Natural killer cell treated with Interleukin-12 subunit alpha and Interleukin-12 subunit beta and Interleukin-15 and Interleukin-18, amount 100 ng/mL, for 72 hours (primary cell): ENCODE measurements around the gene SPATA21. TPM values are rescaled to one million over a fixed set of nuclear protein-coding genes. Genes with fewer than 3 reads are reported as not detected.

Source experiments
- ATAC-seq, 2 donors: fragments of 150-1000 bp; cut with Tn5 transposase in 1 of 2; sonication (Bioruptor Pico), chemical (Tn5 transposase) in 1 of 2; 2 replicates each; pipeline ENCODE4 v1.10.0; 2021
- DNase-seq: peaks from one replicate; pipeline ENCODE4 v3.0.0; 2022; ENCODE audit warnings: low spot score
- H3K27ac Mint-ChIP-seq, 2 donors: 1 replicate in 1 of 2; 2 replicates in 1 of 2; pipeline ENCODE4 v1.8.0; 2022; ENCODE audit warnings: mixed read lengths in 2 of 2, mild to moderate bottlenecking in 1 of 2, moderate library complexity in 1 of 2
- H3K27me3 Mint-ChIP-seq, 2 donors: 1 replicate in 1 of 2; 2 replicates in 1 of 2; pipeline ENCODE4 v1.8.0; 2022; ENCODE audit warnings: mixed read lengths in 2 of 2
- H3K36me3 Mint-ChIP-seq: one replicate; pipeline ENCODE4 v1.8.0; 2022; ENCODE audit warnings: mixed read lengths
- H3K4me1 Mint-ChIP-seq, 2 donors: 1 replicate in 1 of 2; 2 replicates in 1 of 2; pipeline ENCODE4 v1.8.0; 2022; ENCODE audit warnings: low read depth in 2 of 2, mixed read lengths in 2 of 2, mild to moderate bottlenecking in 1 of 2
- H3K4me3 Mint-ChIP-seq: one replicate; pipeline ENCODE4 v1.8.0; 2022; ENCODE audit warnings: mixed read lengths
- H3K9me3 Mint-ChIP-seq: 2 replicates; pipeline ENCODE4 v1.8.0; 2022; ENCODE audit warnings: mixed read lengths
- total RNA-seq, 2 donors: library from RNA; stranded (reverse); gene quantifications; one replicate each; pipeline ENCODE4 v1.2.3, GENCODE V29; 2022

Gene SPATA21
- total RNA-seq, 2 donors from 2014 or later, result not detected

- ATAC-seq, result no peak
- H3K4me3 Mint-ChIP-seq, result no peak overlapping the region
- H3K27ac Mint-ChIP-seq, result no peak overlapping the region
Observed at GRCh38 chr1:16422041-16422440, 15.2 kb downstream of the SPATA21 start.

GRCh38 chr1:16421201-16421600 is 16.0 kb downstream of the SPATA21 start:
- no peak for DNase-seq
- H3K27ac Mint-ChIP-seq, result peak overlapping the region; percentile 0 to 66
- peak overlapping the region; percentile 85 for H3K4me3 Mint-ChIP-seq
- no peaks in the 10 kb centered on the region for H3K36me3 Mint-ChIP-seq
- peaks cover 27 to 28% of the 10 kb centered on the region in 2 donors for H3K4me1 Mint-ChIP-seq
- no peaks in the 10 kb centered on the region for H3K27me3 Mint-ChIP-seq
- no peaks in the 10 kb centered on the region for H3K9me3 Mint-ChIP-seq
- ATAC-seq, result peak; percentile 11 to 25

More at GRCh38 chr1:16422041-16422440, 15.2 kb downstream of the SPATA21 start:
- H3K36me3 Mint-ChIP-seq, result no peaks in the 10 kb centered on the region
- no peaks in the 10 kb centered on the region for H3K27me3 Mint-ChIP-seq
- DNase-seq, result no peak
- no peaks in the 10 kb centered on the region for H3K9me3 Mint-ChIP-seq
- peaks cover 27 to 28% of the 10 kb centered on the region in 2 donors for H3K4me1 Mint-ChIP-seq

- H3K27me3 Mint-ChIP-seq, result no peaks in the 10 kb centered on the region
- peak overlapping the region; percentile 85 for H3K4me3 Mint-ChIP-seq
- H3K27ac Mint-ChIP-seq, result peak overlapping the region; percentile 0 to 66
- DNase-seq, result peak; percentile 84
- no peaks in the 10 kb centered on the region for H3K9me3 Mint-ChIP-seq
- H3K4me1 Mint-ChIP-seq, result peaks cover 27 to 28% of the 10 kb centered on the region in 2 donors
- peak; percentile 96 for ATAC-seq
- H3K36me3 Mint-ChIP-seq, result no peaks in the 10 kb centered on the region
Observed at GRCh38 chr1:16420424-16421118, 16.7 kb downstream of the SPATA21 start.

- ATAC-seq, result no peak
- Mint-ChIP-seq H3K27me3 (no peaks in the 10 kb centered on the region), H3K27ac (peak overlapping the region; percentile 0 to 66), H3K36me3 (no peaks in the 10 kb centered on the region), H3K4me3 (peak overlapping the region; percentile 45), H3K9me3 (no peaks in the 10 kb centered on the region), H3K4me1 (peaks cover 27 to 28% of the 10 kb centered on the region in 2 donors)
- DNase-seq, result no peak
Observed at GRCh38 chr1:16418823-16419425, 18.3 kb downstream of the SPATA21 start.

GRCh38 chr1:16413191-16413590 is 24.0 kb downstream of the SPATA21 start:
- Mint-ChIP-seq H3K27ac (no peak overlapping the region), H3K4me3 (no peak overlapping the region), H3K4me1 (peaks cover 0 to 4% of the 10 kb centered on the region in 2 donors), H3K36me3 (no peaks in the 10 kb centered on the region), H3K9me3 (no peaks in the 10 kb centered on the region), H3K27me3 (no peaks in the 10 kb centered on the region)
- DNase-seq (no peak), ATAC-seq (no peak)

GRCh38 chr1:16410803-16411202 is 26.4 kb downstream of the SPATA21 start:
- DNase-seq (no peak), ATAC-seq (no peak)
- H3K4me3 Mint-ChIP-seq, result no peak overlapping the region
- H3K9me3 Mint-ChIP-seq, result no peaks in the 10 kb centered on the region
- no peak overlapping the region for H3K27ac Mint-ChIP-seq
- H3K4me1 Mint-ChIP-seq, result peaks cover 0 to 11% of the 10 kb centered on the region in 2 donors
- H3K36me3 Mint-ChIP-seq, result no peaks in the 10 kb centered on the region
- H3K27me3 Mint-ChIP-seq, result no peaks in the 10 kb centered on the region

GRCh38 chr1:16409536-16410152 is 27.6 kb downstream of the SPATA21 start:
- no peaks in the 10 kb centered on the region for H3K27me3 Mint-ChIP-seq
- H3K36me3 Mint-ChIP-seq, result no peaks in the 10 kb centered on the region
- no peaks in the 10 kb centered on the region for H3K9me3 Mint-ChIP-seq
- peaks cover 0 to 11% of the 10 kb centered on the region in 2 donors for H3K4me1 Mint-ChIP-seq
- peak overlapping the region in 1 of 2 donors; percentile 45 for H3K27ac Mint-ChIP-seq
- ATAC-seq, result peak in 1 of 2 donors; percentile 22
- no peak overlapping the region for H3K4me3 Mint-ChIP-seq
- DNase-seq, result no peak

GRCh38 chr1:16406868-16407267 is 30.4 kb downstream of the SPATA21 start:
- no peaks in the 10 kb centered on the region for H3K27me3 Mint-ChIP-seq
- no peaks in the 10 kb centered on the region for H3K36me3 Mint-ChIP-seq

GRCh38 chr1:16405441-16405840 is 31.8 kb downstream of the SPATA21 start:
- Mint-ChIP-seq H3K9me3 (no peaks in the 10 kb centered on the region), H3K36me3 (no peaks in the 10 kb centered on the region), H3K4me3 (no peak overlapping the region), H3K4me1 (peaks cover 0 to 14% of the 10 kb centered on the region in 2 donors), H3K27me3 (no peaks in the 10 kb centered on the region), H3K27ac (no peak overlapping the region)
- ATAC-seq (no peak), DNase-seq (no peak)

More at GRCh38 chr1:16406868-16407267, 30.4 kb downstream of the SPATA21 start:
- Mint-ChIP-seq H3K4me1 (peaks cover 0 to 11% of the 10 kb centered on the region in 2 donors), H3K9me3 (no peaks in the 10 kb centered on the region), H3K27ac (no peak overlapping the region), H3K4me3 (no peak overlapping the region)
- DNase-seq (no peak), ATAC-seq (no peak)

GRCh38 chr1:16402742-16403141 is 34.5 kb downstream of the SPATA21 start:
- no peak for ATAC-seq
- Mint-ChIP-seq H3K36me3 (no peaks in the 10 kb centered on the region), H3K9me3 (no peaks in the 10 kb centered on the region), H3K4me1 (peaks cover 0 to 17% of the 10 kb centered on the region in 2 donors), H3K4me3 (no peak overlapping the region), H3K27ac (no peak overlapping the region), H3K27me3 (no peaks in the 10 kb centered on the region)
- DNase-seq, result no peak

GRCh38 chr1:16398371-16398953 is 38.8 kb downstream of the SPATA21 start:
- ATAC-seq, result no peak
- Mint-ChIP-seq H3K27me3 (no peaks in the 10 kb centered on the region), H3K36me3 (no peaks in the 10 kb centered on the region), H3K4me1 (peaks cover 3 to 30% of the 10 kb centered on the region in 2 donors), H3K9me3 (no peaks in the 10 kb centered on the region), H3K27ac (peak overlapping the region in 1 of 2 donors; percentile 61), H3K4me3 (no peak overlapping the region)
- no peak for DNase-seq

- Mint-ChIP-seq H3K4me3 (no peak overlapping the region), H3K36me3 (no peaks in the 10 kb centered on the region), H3K4me1 (peaks cover 17 to 43% of the 10 kb centered on the region in 2 donors), H3K27ac (peak overlapping the region; percentile 35 to 72), H3K27me3 (no peaks in the 10 kb centered on the region), H3K9me3 (no peaks in the 10 kb centered on the region)
- ATAC-seq (no peak), DNase-seq (no peak)
Observed at GRCh38 chr1:16397120-16397519, 40.1 kb downstream of the SPATA21 start.

GRCh38 chr1:16396591-16396990 is 40.6 kb downstream of the SPATA21 start:
- Mint-ChIP-seq H3K36me3 (no peaks in the 10 kb centered on the region), H3K4me3 (no peak overlapping the region), H3K4me1 (peaks cover 22 to 46% of the 10 kb centered on the region in 2 donors), H3K27me3 (no peaks in the 10 kb centered on the region), H3K27ac (peak overlapping the region; percentile 35 to 72), H3K9me3 (no peaks in the 10 kb centered on the region)
- ATAC-seq (no peak), DNase-seq (no peak)

GRCh38 chr1:16394977-16395376 is 42.2 kb downstream of the SPATA21 start:
- Mint-ChIP-seq H3K4me3 (no peak overlapping the region), H3K27ac (no peak overlapping the region), H3K36me3 (no peaks in the 10 kb centered on the region), H3K27me3 (no peaks in the 10 kb centered on the region), H3K9me3 (no peaks in the 10 kb centered on the region), H3K4me1 (peaks cover 38 to 60% of the 10 kb centered on the region in 2 donors)
- DNase-seq (no peak), ATAC-seq (no peak)
